Thyroid gland (tissue), 4 donors: ENCODE results near the gene ACTR5.

Source experiments
- CTCF ChIP-seq, 6 experiments: fragments of 200-600 bp in 3 of 6; fragments of 450-650 bp in 3 of 6; sonication (generic) in 3 of 6; IDR thresholded peaks; one replicate each; pipeline ENCODE4 v1.5.1; 2016 to 2019; ENCODE audit warnings: antibody characterized with exemption in 6 of 6, mild to moderate bottlenecking in 2 of 6, inconsistent platforms in 1 of 6, moderate library complexity in 1 of 6
- POLR2A ChIP-seq, 2 donors: fragments of 450-650 bp; IDR thresholded peaks; one replicate each; pipeline ENCODE4 v1.6.1; 2017; ENCODE audit warnings: antibody characterized with exemption in 2 of 2, mild to moderate bottlenecking in 2 of 2, moderate library complexity in 1 of 2

GRCh38 chr20:38818113-38819065 is 70.1 kb downstream of the ACTR5 start:
- TF ChIP-seq CTCF (IDR thresholded peaks at IDR 0.05) (no peak), POLR2A (IDR thresholded peaks at IDR 0.05) (no peak)
